ENCODE data around the gene ZNF343. TPM values are rescaled to one million over a fixed set of nuclear protein-coding genes. Genes with fewer than 3 reads are reported as not detected.

The ZNF343 gene
- total and polyA plus RNA-seq, 2 of the 8 experiments (the other 6 are each of a cell fraction or from before 2014, with no cell fraction given) = 1.8 to 5.0 TPM

DNA sequence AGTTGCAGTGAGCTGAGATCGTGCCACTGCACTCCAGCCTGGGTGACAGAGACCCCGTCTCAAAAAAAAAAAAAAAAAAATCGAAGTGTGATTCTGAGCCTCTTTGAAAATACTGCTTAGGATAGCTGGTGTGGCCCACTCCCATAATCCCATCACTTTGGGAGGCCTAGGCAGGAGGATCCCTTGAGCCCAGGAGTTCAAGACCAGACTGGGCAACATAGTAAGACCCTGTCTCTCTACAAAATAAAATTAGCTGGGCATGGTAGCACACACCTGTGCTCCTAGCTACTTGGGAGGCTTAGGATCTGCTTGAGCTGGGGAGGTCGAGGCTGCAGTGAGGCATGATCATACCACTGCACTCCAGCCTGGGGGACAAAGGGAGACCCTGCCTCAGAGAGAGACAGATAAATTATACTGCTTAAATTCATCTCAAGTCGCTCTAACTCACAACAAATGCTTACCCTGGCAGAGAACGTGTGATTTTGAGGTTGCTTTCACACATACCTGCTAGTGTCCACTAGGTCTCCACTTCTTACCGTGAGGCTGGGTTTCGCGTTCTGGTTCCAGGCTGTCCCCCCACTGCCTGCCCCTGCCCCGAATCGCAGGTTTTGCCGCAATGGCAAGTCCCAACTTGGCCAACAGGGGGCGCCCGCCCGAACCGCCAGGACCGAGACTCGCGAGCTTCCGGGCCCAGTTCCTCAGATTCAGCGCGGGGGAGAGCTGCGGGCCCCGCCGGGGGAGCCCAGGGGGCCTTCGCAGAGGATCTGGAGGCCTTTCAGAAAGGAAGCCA lies 15.4 kb upstream of the ZNF343 start (continued):
- TF ChIP-seq ATF3 (IDR thresholded peaks at IDR 0.05; ENCODE audit: insufficient read depth, low read depth, low read length) = no peak
- TF ChIP-seq SAP30 (IDR thresholded peaks at IDR 0.05; ENCODE audit: insufficient read depth, insufficient replicate concordance, low read length) = no peak
- TF ChIP-seq CREB1 (IDR thresholded peaks at IDR 0.05) = no peak
- TF ChIP-seq KDM4A (IDR thresholded peaks at IDR 0.05; ENCODE audit: low read depth, low read length, severe bottlenecking) = no peak
- TF ChIP-seq POLR2A (IDR thresholded peaks at IDR 0.05; ENCODE audit: control extremely low read depth in 1 of 2, low read depth in 2 of 2, low read length in 2 of 2) = peak in 1 of 2 experiments; percentile 47; a peak in 1 of 3 replicates
- no peak for TF ChIP-seq TCF12 (IDR thresholded peaks at IDR 0.05; ENCODE audit: low read depth, low read length)
- 0 out of 2 replicates have a peak, but pooled peaks have one; percentile 2 for TF ChIP-seq TEAD4 (IDR thresholded peaks at IDR 0.05; ENCODE audit: low read depth, low read length)
- TF ChIP-seq RAD21 (IDR thresholded peaks at IDR 0.05 in 1 of 2, conservative IDR thresholded peaks at IDR 0.05 in 1 of 2; ENCODE audit: low read depth in 2 of 2, low read length in 2 of 2) = peak; percentile 49 to 63
- peak; percentile 70; the same call in 1 of the 2 replicates for TF ChIP-seq TBP (IDR thresholded peaks at IDR 0.05; ENCODE audit: low read depth, low read length)
- TF ChIP-seq TAF7 (optimal IDR thresholded peaks at IDR 0.05; ENCODE audit: borderline replicate concordance, low read depth, low read length) = no peak
- no peak for TF ChIP-seq RBBP5 (IDR thresholded peaks at IDR 0.05; ENCODE audit: borderline replicate concordance, low read depth, low read length)
- TF ChIP-seq POU5F1 (IDR thresholded peaks at IDR 0.05; ENCODE audit: low read depth, low read length) = no peak
- peak in 1 of 2 experiments; percentile 34; a peak in 1 of 4 replicates for TF ChIP-seq SIN3A (conservative IDR thresholded peaks at IDR 0.05 in 1 of 2, IDR thresholded peaks at IDR 0.05 in 1 of 2; ENCODE audit: low read depth in 1 of 2, low read length in 2 of 2)
- TF ChIP-seq HDAC6 (IDR thresholded peaks at IDR 0.05; ENCODE audit: low read depth, low read length) = no peak
- TF ChIP-seq ATF2 (IDR thresholded peaks at IDR 0.05; ENCODE audit: low read length) = no peak
- TF ChIP-seq RNF2 (IDR thresholded peaks at IDR 0.05; ENCODE audit: borderline replicate concordance, low read depth, low read length, missing control alignments, poor library complexity, severe bottlenecking) = no peak
- TF ChIP-seq SP1 (IDR thresholded peaks at IDR 0.05; ENCODE audit: low read depth, low read length) = no peak
- TF ChIP-seq JUN (IDR thresholded peaks at IDR 0.05; ENCODE audit: low read depth, low read length) = no peak

All from H1 (cell line).